Smooth muscle cell (in vitro differentiated cells): ENCODE measurements around the gene NRBF2. TPM values are rescaled to one million over a fixed set of nuclear protein-coding genes. Genes with fewer than 3 reads are reported as not detected.
A peak's percentile ranks its signal among the peaks of the same experiment; 100 is the strongest.

ENCODE experiments used
- DNase-seq: peaks from one replicate; lab custom pipeline; 2025; ENCODE audit not compliant: unreplicated experiment; lab: John Stamatoyannopoulos, UW
- H2AFZ ChIP-seq: fragments of 200-600 bp; sonication (generic); 2 replicates; pipeline ENCODE4 v1.6.0; 2016; ENCODE audit warnings: antibody characterized with exemption, low read depth, mild to moderate bottlenecking
- H3F3A ChIP-seq: fragments of 200-600 bp; sonication (generic); 2 replicates; pipeline ENCODE4 v1.6.0; 2017; ENCODE audit warnings: antibody characterized with exemption, low read depth
- H3K27ac ChIP-seq: fragments of 200-600 bp; sonication (generic); 2 replicates; pipeline ENCODE4 v1.5.1; 2016; ENCODE audit warnings: low read depth, mild to moderate bottlenecking
- H3K27me3 ChIP-seq: fragments of 200-600 bp; sonication (generic); 2 replicates; pipeline ENCODE4 v1.6.1; 2016; ENCODE audit warnings: low read depth, mild to moderate bottlenecking
- H3K36me3 ChIP-seq: fragments of 200-600 bp; sonication (generic); 2 replicates; pipeline ENCODE4 v1.5.1; 2016; ENCODE audit warnings: low read depth
- H3K4me1 ChIP-seq: fragments of 200-600 bp; sonication (generic); 2 replicates; pipeline ENCODE4 v1.5.1; 2016; ENCODE audit warnings: low read depth
- H3K4me2 ChIP-seq: fragments of 200-600 bp; sonication (generic); 2 replicates; pipeline ENCODE4 v1.6.0; 2016; ENCODE audit warnings: mild to moderate bottlenecking
- H3K4me3 ChIP-seq: fragments of 200-600 bp; sonication (generic); 2 replicates; pipeline ENCODE4 v1.5.1; 2016; ENCODE audit warnings: mild to moderate bottlenecking
- H3K79me2 ChIP-seq: fragments of 200-600 bp; sonication (generic); 2 replicates; pipeline ENCODE4 v1.6.0; 2016; ENCODE audit warnings: low read depth, mild to moderate bottlenecking
- H3K9ac ChIP-seq: fragments of 200-600 bp; sonication (generic); 2 replicates; pipeline ENCODE4 v1.6.0; 2016; ENCODE audit warnings: low read depth
- H3K9me3 ChIP-seq: fragments of 200-600 bp; sonication (generic); replicated peaks from 2 replicates; pipeline ENCODE4 v1.5.1; 2016; ENCODE audit warnings: low read depth
- H4K20me1 ChIP-seq: fragments of 200-600 bp; sonication (generic); 2 replicates; pipeline ENCODE4 v1.6.0; 2016; ENCODE audit warnings: low read depth
- CTCF ChIP-seq: fragments of 200-600 bp; sonication (generic); IDR thresholded peaks from 2 replicates; pipeline ENCODE4 v1.5.1; 2017; ENCODE audit warnings: borderline replicate concordance, mild to moderate bottlenecking, antibody characterized with exemption; ENCODE audit not compliant: insufficient read depth, poor library complexity, severe bottlenecking
- WGBS: methylation state at CpG from one replicate; pipeline ENCODE4 v1.1.7; 2016; ENCODE audit warnings: low lambda C conversion rate; 5-methylcytosine and 5-hydroxymethylcytosine counted together
- polyA plus RNA-seq: library from polyadenylated mRNA; unstranded; fragments of >200 nt; fragmentation: Nextera tagmentation; extraction: Ambion mirVana; gene quantifications from 2 replicates; pipeline ENCODE4 v1.2.1, GENCODE V29; 2016
- total RNA-seq: library from RNA; depleted of rRNA; stranded (reverse); fragments of >200 nt; gene quantifications from 2 replicates; pipeline ENCODE4 v1.2.3, GENCODE V29; 2014

Gene NRBF2
- total and polyA plus RNA-seq, 2 experiments from 2014 or later = 61.9 to 65.5 TPM

- Histone ChIP-seq H3K36me3 (peaks cover 3% of the 10 kb centered on the region), H3K4me3 (no peak overlapping the region), H3K79me2 (peaks cover 27% of the 10 kb centered on the region), H3F3A (peaks cover 12% of the 10 kb centered on the region), H3K4me2 (no peak overlapping the region), H3K27me3 (no peaks in the 10 kb centered on the region), H4K20me1 (peaks cover 48% of the 10 kb centered on the region), H3K4me1 (no peaks in the 10 kb centered on the region), H3K27ac (no peak overlapping the region), H3K9me3 (no peaks in the 10 kb centered on the region), H3K9ac (no peak overlapping the region), H2AFZ (no peak overlapping the region)
- no peak for TF ChIP-seq CTCF
- no peak for DNase-seq
- 96% methylated on average over 6 of the region's 6 CpGs for WGBS
These were observed 21.6 kb downstream of the NRBF2 start for GRCh38 chr10:63154546-63155387.

- Histone ChIP-seq H3K4me3 (no peak overlapping the region), H3K9ac (no peak overlapping the region), H3K4me2 (peak overlapping the region; percentile 3), H3K4me1 (no peaks in the 10 kb centered on the region), H3K27me3 (no peaks in the 10 kb centered on the region), H4K20me1 (peaks cover 40% of the 10 kb centered on the region), H3K36me3 (peaks cover 3% of the 10 kb centered on the region), H3K79me2 (peaks cover 22% of the 10 kb centered on the region), H3F3A (peaks cover 12% of the 10 kb centered on the region), H3K27ac (no peak overlapping the region), H2AFZ (no peak overlapping the region), H3K9me3 (no peaks in the 10 kb centered on the region)
- 87% methylated on average over 8 of the region's 8 CpGs for WGBS
- TF ChIP-seq CTCF = no peak
- no peak for DNase-seq
These were observed 22.4 kb downstream of the NRBF2 start for GRCh38 chr10:63155388-63156020.

GRCh38 chr10:63156236-63156635 is 23.1 kb downstream of the NRBF2 start:
- no peak for DNase-seq

More at GRCh38 chr10:63156236-63156635, 23.1 kb downstream of the NRBF2 start:
- Histone ChIP-seq H3F3A (peaks cover 12% of the 10 kb centered on the region), H3K36me3 (peaks cover 1% of the 10 kb centered on the region), H4K20me1 (peaks cover 34% of the 10 kb centered on the region), H3K9ac (no peak overlapping the region), H2AFZ (no peak overlapping the region), H3K27me3 (no peaks in the 10 kb centered on the region), H3K4me2 (peak overlapping the region; percentile 3), H3K4me3 (no peak overlapping the region), H3K79me2 (peaks cover 16% of the 10 kb centered on the region), H3K9me3 (no peaks in the 10 kb centered on the region), H3K4me1 (no peaks in the 10 kb centered on the region), H3K27ac (peak overlapping the region; percentile 3)
- WGBS = 62% methylated on average over 2 of the region's 2 CpGs
- no peak for TF ChIP-seq CTCF
